NCI-H1105 (cell line): ENCODE results near the gene ACIN1.
"Not testable (repeated sequence)": the region's sequence is repeated elsewhere in the genome, so short reads cannot be mapped to it uniquely, and the experiment has no call there.

Experiments used
- DNase-seq: peaks from one replicate; lab custom pipeline; 2025; lab: John Stamatoyannopoulos, UW

The ACIN1 gene

GRCh38 chr14:23013749-23014054 is 81.2 kb downstream of the ACIN1 start:
- not testable (repeated sequence) for DNase-seq

DNA sequence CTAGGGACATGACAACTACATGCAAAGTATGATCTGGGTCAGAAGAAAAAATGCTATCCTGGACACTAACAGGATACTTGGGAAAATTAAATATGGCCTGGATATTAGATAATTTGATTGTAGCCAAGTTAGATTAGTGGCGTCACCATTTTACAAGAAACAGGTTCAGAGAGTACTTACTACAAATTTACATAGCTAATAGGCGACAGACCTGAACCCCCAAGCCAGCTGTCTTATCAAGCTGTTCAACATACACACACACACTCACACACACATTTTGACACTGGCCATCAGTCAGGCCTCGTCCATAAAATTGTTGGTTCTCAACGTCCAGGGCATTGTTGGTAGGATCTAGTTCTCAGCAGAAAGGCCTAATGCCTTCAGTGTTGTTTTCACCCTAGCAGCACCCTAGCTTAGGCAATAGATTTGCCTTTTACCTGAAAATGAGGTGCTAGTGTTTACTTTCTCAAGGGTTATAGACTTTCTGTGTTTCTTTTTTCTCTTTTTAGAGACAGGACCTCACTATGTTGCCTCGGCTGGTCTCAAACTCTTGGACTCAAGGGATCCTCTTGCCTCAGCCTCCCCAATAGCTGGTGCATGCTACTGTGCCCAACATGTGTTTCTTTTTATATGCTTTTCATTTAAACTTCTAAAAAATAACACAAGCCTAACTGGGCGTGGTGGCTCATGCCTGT is 81.7 kb downstream of the ACIN1 start:
- no peak for DNase-seq

- DNase-seq = peak; percentile 65
These were observed 84.8 kb downstream of the ACIN1 start, which contains the start of gene C14orf93 for GRCh38 chr14:23009939-23010726. TSS of gene C14orf93 (minus strand) at chr14:23010143. CDS start at chr14:22999023, 11,120 bp downstream.

DNA sequence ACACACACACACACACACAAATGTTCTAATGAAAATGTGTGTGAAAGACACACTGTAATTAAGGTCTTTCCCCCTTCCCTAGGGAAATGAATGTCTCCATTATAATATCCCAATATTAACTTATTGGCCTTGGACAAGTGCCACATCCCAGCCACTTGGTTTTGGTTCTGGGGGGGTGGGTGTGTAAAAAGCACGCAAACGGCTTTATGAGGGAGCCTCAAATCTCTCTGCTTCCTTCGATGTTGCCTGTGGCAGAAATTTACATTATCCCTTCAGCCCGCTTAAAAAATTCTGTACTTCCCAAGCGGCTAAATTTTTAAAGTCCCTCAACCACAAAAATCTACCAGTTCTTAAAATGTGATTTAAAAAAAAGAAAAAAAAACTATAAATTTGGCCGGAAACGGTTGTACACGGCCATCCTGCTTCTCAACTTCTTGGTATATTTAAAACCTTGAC is 85.4 kb downstream of the ACIN1 start:
- peak; percentile 31 for DNase-seq

GRCh38 chr14:23008831-23009230 is 86.1 kb downstream of the ACIN1 start:
- peak; percentile 77 for DNase-seq
